Measurements from ENCODE around the gene RTL5.

- TF ChIP-seq CTCF (conservative IDR thresholded peaks at IDR 0.05; ENCODE audit: low read depth, low read length) (no peak), EZH2 (IDR thresholded peaks at IDR 0.05; ENCODE audit: borderline replicate concordance, low read depth, low read length, poor library complexity, severe bottlenecking) (no peak)
Observed at GRCh38 chrX:72122621-72123337, 8.9 kb downstream of the RTL5 start.

All from A673 (cell line).